Large intestine (tissue), 3 donors: ENCODE results near the gene MEPCE. TPM values are rescaled to one million over a fixed set of nuclear protein-coding genes. Genes with fewer than 3 reads are reported as not detected.
A peak's percentile ranks its signal among the peaks of the same experiment; 100 is the strongest.
"Not testable (repeated sequence)": the region's sequence is repeated elsewhere in the genome, so short reads cannot be mapped to it uniquely, and the experiment has no call there.

Source experiments
- DNase-seq, 2 donors: peaks; one replicate each; pipeline versions ENCODE4 v3.0.0 to v3.0.0-alpha.2; 2013
- H3K27ac ChIP-seq: one replicate; pipeline ENCODE4 v1.5.1; 2013; ENCODE audit warnings: low read length
- H3K27me3 ChIP-seq: 2 replicates; pipeline ENCODE4 v1.6.1; 2013; ENCODE audit warnings: low read length; ENCODE audit not compliant: control insufficient read depth, insufficient read depth
- H3K36me3 ChIP-seq: 2 replicates; pipeline ENCODE4 v1.6.1; 2013; ENCODE audit warnings: low read length; ENCODE audit not compliant: control insufficient read depth, insufficient read depth
- H3K4me1 ChIP-seq: one replicate; pipeline ENCODE4 v1.6.1; 2013; ENCODE audit warnings: low read length; ENCODE audit not compliant: control insufficient read depth, insufficient read depth
- H3K4me3 ChIP-seq: one replicate; pipeline ENCODE4 v1.5.1; 2013; ENCODE audit warnings: low read length
- H3K9me3 ChIP-seq: one replicate; pipeline ENCODE4 v1.6.1; 2013; ENCODE audit warnings: mild to moderate bottlenecking, low read depth, low read length, moderate library complexity; ENCODE audit not compliant: control insufficient read depth
- WGBS: methylation state at CpG from one replicate; pipeline ENCODE4 v1.1.5; 2013; ENCODE audit warnings: low lambda C conversion rate; ENCODE audit not compliant: insufficient coverage; 5-methylcytosine and 5-hydroxymethylcytosine counted together
- polyA plus RNA-seq: library from polyadenylated mRNA; unstranded; fragments of 120-200 nt; gene quantifications from one replicate; pipeline ENCODE4 v1.2.1, GENCODE V29; 2013

Gene MEPCE
- polyA plus RNA-seq, 1 donor, result 37.6 TPM

DNA sequence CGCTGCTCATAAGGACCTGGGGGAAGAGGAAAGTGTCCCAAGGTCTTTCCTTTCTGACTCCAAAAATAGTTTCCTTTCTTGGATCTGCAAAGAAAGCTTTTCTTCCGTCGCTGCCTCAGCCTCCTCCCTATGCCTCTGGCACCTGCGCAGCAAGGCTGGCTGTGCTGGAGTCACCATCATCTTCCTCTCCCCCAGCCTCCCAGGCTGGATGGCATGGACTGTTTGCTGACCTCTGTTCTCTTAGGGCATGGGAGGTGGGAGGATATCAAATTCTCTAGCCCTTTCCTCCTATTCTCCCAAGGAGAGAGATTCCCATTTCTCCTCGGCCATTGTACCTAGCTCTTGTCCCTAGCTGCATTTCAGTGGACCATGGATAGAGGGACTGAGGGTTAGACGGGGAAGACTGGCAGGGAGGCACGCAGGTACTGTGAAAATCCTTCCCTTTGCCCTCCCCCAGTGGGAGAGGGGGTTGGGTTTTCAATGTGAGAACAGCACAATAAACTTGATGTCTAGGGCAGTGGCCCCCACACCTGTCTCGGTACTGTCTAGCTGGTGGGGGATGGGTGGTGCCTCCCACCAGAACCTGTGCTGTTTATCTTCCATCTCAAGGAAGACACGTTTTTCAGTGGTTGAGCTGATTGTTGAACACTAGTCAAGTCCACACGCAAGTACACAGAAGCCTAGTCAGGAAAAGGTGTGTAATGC is 4.1 kb downstream of the MEPCE start:
- H3K9me3 ChIP-seq, result no peaks in the 10 kb centered on the region
- H3K36me3 ChIP-seq, result peaks cover 37% of the 10 kb centered on the region
- no peak for DNase-seq
- no peaks in the 10 kb centered on the region for H3K27me3 ChIP-seq
- no peak overlapping the region for H3K4me3 ChIP-seq
- H3K27ac ChIP-seq, result no peak overlapping the region
- WGBS, result 80% methylated on average over 1 of the region's 10 CpGs
- peaks cover 29% of the 10 kb centered on the region for H3K4me1 ChIP-seq

DNA sequence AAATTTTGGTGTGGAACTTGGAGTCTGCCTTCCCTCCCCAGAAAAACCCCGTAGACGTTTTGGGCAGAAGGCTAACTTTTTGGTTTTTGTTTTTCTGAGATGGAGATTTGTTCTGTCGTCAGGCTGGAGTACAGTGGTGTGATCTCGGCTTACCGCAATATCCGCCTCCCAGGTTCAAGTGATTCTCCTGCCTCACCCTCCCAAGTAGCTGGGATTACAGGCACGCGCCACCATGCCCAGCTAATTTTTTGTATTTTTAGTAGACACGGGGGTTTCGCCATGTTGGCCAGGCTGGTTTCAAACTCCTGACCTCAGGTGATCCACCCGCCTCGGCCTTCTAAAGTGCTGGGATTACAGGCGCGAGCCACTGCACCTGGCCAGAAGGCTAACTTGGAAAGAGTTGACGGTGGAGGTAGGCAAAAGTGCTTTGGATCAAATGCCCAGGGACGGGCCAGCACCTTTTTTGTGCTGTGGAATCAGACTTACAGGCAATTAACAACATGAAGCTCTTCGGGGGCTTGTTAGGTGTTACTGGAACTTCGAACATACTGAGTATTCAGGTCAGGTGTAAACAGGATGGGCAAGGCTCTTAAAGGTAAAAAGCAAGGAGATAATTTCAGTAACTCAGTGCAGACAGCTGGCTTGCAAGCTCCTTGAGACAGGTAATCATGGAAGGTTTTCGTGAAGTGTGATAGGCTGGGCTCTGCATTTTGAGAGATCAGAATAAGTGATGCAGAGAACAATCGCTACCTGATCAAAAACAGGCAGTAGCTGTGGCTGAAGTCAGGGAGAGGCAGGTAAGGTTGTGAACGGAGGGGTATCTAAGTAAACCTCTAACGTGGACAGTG is 4.9 kb downstream of the MEPCE start:
- Histone ChIP-seq H3K9me3 (no peaks in the 10 kb centered on the region), H3K4me1 (peaks cover 29% of the 10 kb centered on the region), H3K27me3 (no peaks in the 10 kb centered on the region), H3K27ac (peak overlapping the region; percentile 94), H3K36me3 (peaks cover 37% of the 10 kb centered on the region), H3K4me3 (peak overlapping the region; percentile 87)
- no peak for DNase-seq
- WGBS, result 52% methylated on average over 2 of the region's 22 CpGs

DNA sequence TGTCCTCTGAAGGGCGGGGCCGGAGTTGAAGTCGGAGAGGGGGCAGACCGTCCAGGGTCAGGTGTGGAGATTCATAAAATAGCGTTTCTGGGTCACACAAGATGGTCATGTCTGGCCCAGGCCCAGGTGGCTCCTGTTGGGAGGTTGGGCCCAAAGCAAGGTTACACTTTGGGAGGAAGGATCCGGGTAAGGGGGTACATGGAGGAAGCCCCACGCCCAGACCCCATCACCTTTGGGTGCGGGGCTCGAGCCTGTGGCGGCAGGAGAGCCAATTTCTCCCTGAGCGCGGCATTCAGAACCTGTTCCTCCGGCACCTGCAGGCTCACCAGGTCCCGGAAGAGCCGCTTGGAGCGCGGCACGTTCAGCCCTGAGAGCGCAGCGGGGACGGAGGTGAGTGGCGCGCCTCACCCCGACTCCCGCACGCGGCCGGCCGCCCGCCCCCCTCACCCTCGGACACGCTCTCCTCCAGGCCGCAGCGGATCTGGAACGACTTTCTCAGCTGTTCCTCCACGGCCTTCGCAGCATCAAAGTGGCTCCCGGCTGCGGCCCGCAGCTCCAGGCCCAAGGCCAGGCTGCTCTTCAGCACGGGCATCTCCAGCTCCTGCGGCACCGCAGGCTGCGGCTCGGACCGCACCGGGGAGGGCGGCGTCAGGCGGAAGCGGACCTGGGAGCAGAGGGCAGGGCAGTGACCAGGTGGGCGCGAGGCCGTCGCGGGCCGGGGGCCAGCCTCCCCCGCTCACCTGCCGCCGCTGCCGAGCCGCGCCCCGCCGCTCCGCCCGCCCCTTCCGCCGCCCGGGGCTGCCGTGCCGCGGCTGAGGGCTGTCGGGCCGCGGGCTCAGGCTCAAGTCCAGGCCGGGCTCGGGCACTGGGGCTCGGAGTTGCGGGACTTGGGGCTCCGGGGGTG is 6.0 kb downstream of the MEPCE start:
- Histone ChIP-seq H3K27me3 (no peaks in the 10 kb centered on the region), H3K36me3 (peaks cover 37% of the 10 kb centered on the region), H3K4me3 (peak overlapping the region; percentile 87), H3K9me3 (no peaks in the 10 kb centered on the region), H3K4me1 (peaks cover 28% of the 10 kb centered on the region), H3K27ac (peak overlapping the region; percentile 94)
- no CpG with 5 or more reads among the region's 81 CpGs for WGBS
- peak in 1 of 2 donors; percentile 74 for DNase-seq

DNA sequence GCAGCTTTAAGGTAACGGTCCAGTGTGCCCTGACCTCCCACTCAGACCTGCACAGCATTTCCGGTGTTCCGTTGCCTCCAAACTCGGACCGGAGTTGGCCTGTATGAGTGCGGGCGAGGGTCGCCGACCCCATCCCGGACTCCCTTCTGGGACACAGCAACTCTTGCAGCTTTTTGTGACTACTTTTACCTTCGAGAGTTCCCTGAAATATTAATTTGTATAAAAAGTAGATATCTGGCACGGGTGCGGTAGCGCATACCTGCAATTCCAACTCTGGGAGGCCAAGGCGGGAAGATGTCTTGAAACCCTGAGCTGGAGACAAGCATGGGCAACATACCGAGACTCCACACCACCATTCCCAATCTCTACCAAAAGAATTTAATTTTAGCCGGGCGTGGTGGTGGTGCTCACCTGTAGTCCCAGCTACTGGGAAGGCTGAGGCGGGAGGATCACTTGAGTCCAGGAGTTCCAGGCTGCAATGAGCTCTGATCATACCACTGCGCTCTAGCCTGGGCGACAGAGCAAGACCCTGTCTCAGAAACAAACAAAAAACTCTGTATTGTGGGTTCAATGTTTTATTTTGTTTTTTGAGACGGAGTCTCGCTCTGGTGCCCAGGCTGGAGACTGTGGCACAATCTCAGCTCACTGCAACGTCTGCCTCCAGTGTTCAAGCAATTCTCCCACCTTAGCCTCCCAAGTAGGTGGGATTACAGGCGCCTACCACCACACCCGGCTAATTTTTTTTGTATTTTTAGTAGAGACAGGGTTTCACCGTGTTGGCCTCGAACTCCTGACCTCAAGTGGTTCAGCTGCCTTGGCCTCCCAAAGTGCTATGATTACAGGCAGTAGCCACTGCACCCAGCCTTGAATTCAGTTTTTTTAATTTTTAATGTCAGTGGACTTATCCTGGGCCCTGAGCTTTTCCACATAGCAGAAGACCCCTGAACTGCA is 7.8 kb downstream of the MEPCE start:
- Histone ChIP-seq H3K36me3 (peaks cover 28% of the 10 kb centered on the region), H3K27ac (no peak overlapping the region), H3K4me1 (peaks cover 14% of the 10 kb centered on the region), H3K27me3 (no peaks in the 10 kb centered on the region), H3K9me3 (no peaks in the 10 kb centered on the region), H3K4me3 (peak overlapping the region; percentile 87)
- 83% methylated on average over 3 of the region's 28 CpGs for WGBS
- DNase-seq, result no peak

DNA sequence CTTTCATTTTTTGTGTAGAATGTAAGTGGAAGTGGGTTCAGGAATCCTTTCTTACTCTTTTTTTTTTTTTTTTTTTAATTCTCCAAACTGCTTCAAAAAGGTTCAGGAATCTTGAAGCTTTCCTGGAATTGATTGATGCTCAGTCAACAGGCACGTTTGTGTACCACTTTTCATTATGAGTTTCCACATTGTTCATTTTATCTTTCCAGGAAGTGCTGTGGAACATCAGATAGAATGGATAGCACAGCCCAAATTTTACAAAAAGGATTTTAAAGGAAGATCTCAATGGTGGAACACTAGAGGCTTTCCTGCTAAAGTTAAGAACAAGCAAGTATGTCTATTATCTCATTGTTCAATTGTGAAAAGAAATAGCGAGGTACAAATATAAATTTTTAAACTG is 8.5 kb downstream of the MEPCE start:
- H3K9me3 ChIP-seq, result no peaks in the 10 kb centered on the region
- H3K4me1 ChIP-seq, result peaks cover 17% of the 10 kb centered on the region
- H3K36me3 ChIP-seq, result peaks cover 21% of the 10 kb centered on the region
- 67% methylated on average over 2 of the region's 2 CpGs for WGBS
- no peak for DNase-seq
- no peaks in the 10 kb centered on the region for H3K27me3 ChIP-seq
- no peak overlapping the region for H3K27ac ChIP-seq
- no peak overlapping the region for H3K4me3 ChIP-seq

DNA sequence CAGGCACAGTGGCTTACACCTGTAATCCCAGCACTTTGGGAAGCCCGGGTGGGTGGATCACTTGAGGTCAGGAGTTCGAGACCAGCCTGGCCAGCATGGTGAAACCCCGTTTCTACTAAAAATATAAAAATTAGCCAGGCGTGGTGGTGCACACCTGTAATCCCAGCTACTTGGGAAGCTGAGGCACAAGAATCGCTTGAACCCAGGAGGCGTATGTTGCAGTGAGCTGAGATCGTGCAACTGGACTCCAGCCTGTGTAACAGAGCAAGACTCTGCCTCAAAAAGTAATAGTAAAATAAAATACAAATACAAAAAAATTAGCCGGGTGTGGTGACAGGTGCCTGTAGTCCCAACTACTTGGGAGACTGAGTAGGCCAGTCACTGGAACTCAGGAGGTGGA is 9.1 kb downstream of the MEPCE start:
- Histone ChIP-seq H3K36me3 (peaks cover 15% of the 10 kb centered on the region), H3K4me1 (peaks cover 21% of the 10 kb centered on the region)
- H3K4me3 ChIP-seq, H3K27ac ChIP-seq, DNase-seq, H3K9me3 ChIP-seq, H3K27me3 ChIP-seq: not testable (repeated sequence)
- WGBS, result 100% methylated on average over 1 of the region's 8 CpGs

DNA sequence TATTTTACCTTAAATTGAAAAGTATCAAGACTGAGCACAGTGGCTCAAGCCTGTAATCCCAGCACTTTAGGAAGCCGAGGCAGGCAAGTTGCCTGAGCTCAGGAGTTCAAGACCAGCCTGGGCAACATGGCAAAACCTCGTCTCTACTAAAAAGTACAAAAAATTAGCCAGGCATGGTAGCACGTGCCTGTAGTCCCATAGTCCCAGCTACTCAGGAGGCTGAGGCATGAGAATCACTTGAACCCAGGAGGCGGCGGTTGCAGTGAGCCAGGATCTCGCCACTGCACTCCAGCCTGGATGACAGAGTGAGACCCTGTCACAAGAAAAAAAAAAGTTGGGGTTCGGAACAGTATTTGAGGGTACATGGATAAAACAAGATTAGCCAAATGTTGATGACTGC is 9.6 kb downstream of the MEPCE start:
- not testable (repeated sequence) for DNase-seq, H3K36me3 ChIP-seq, H3K27ac ChIP-seq, H3K4me3 ChIP-seq, H3K9me3 ChIP-seq, H3K27me3 ChIP-seq
- WGBS, result no CpG with 5 or more reads among the region's 7 CpGs
- H3K4me1 ChIP-seq, result peaks cover 25% of the 10 kb centered on the region

DNA sequence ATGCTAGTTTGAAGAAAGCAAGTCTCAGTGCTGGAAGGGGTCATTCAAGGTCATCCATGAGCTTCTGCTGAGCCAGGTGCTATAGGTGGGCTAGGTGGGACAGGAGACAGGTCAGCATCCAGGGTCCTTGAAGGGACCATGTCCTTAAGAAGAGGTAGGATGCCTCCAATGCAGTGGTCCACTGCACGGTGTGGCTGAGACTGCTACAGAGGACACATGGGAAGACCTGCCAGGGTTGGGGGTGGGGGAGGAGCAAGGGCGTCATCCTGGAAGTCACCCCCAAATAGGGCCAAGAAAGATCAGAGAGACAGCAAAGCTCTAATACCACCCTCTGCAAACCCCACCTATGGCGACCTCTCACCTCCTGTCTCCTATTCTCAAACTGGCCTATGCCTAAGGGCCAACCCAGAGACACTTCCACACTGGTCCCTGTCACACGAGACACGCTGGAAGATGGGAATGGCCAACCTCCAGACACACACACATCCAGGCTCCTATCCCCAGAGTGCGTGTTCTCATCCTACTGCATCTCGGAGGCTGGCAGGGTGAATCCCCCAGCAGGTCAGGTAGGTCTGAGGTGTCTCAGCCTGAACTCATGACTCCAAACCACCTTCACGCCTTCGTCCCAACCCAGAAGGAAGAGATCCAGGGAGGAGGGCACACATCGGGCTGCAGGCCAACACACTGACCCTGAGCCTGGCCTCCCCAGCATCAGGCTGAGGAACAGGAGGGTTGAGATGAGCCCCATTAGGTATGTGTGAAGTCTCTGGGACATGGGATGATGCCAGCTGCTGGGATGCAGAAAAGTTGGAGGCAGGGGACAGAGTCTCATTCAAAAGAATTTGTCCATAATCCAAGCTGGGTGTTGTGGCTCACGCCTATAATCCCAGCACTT is 12.3 kb downstream of the MEPCE start:
- no CpG with 5 or more reads among the region's 11 CpGs for WGBS
- H3K27ac ChIP-seq, result no peak overlapping the region
- peaks cover 26% of the 10 kb centered on the region for H3K4me1 ChIP-seq
- H3K9me3 ChIP-seq, result no peaks in the 10 kb centered on the region
- H3K27me3 ChIP-seq, result no peaks in the 10 kb centered on the region
- DNase-seq, result no peak
- no peaks in the 10 kb centered on the region for H3K36me3 ChIP-seq
- no peak overlapping the region for H3K4me3 ChIP-seq
